H1 (cell line): ENCODE measurements around the gene TPST2. TPM values are rescaled to one million over a fixed set of nuclear protein-coding genes. Genes with fewer than 3 reads are reported as not detected.

ENCODE experiments used
- CTCF ChIA-PET: fragments of 300-600 bp; sonication (Branson Sonifier 250); formaldehyde crosslinking; loops from one replicate; lab custom pipeline; 2021; ENCODE audit not compliant: partially characterized antibody; lab: Charles Lee
- POLR2A ChIA-PET: fragments of 300-600 bp; sonication (Branson Sonifier 250); formaldehyde crosslinking; loops from one replicate; lab custom pipeline; 2021; ENCODE audit warnings: inconsistent platforms; ENCODE audit not compliant: partially characterized antibody; lab: Charles Lee
- DNase-seq, 2 experiments: peaks; one replicate each; pipeline versions ENCODE4 v3.0.0 to v3.0.0-alpha.2; 2010 to 2022; ENCODE audit warnings: low spot score in 2 of 2, low read depth in 1 of 2, mixed read lengths in 1 of 2
- FAIRE-seq: peaks from 2 replicates; lab custom pipeline; 2011; peaks lifted over from hg19 to GRCh38; lab: Jason Lieb, UNC
- H2AFZ ChIP-seq: 2 replicates; pipeline ENCODE4 v1.8.1; 2012; ENCODE audit warnings: low read length, inconsistent platforms
- H2AK5ac ChIP-seq: 2 replicates; pipeline ENCODE4 v1.6.1; 2013; ENCODE audit warnings: low read depth, low read length
- H2BK120ac ChIP-seq: replicated peaks from 2 replicates; pipeline ENCODE3; 2013; ENCODE audit warnings: low read depth, low read length, inconsistent platforms
- H2BK12ac ChIP-seq: 2 replicates; pipeline ENCODE4 v1.6.1; 2013; ENCODE audit warnings: low read depth, low read length
- H2BK15ac ChIP-seq: 2 replicates; pipeline ENCODE4 v1.6.1; 2013; ENCODE audit warnings: low read length
- H2BK20ac ChIP-seq: 2 replicates; pipeline ENCODE4 v1.6.1; 2013; ENCODE audit warnings: low read length
- H2BK5ac ChIP-seq: 2 replicates; pipeline ENCODE4 v1.6.1; 2013; ENCODE audit warnings: low read depth, low read length
- H3K14ac ChIP-seq: 2 replicates; pipeline ENCODE4 v1.6.1; 2013; ENCODE audit warnings: inconsistent platforms; ENCODE audit not compliant: insufficient read length
- H3K18ac ChIP-seq: 2 replicates; pipeline ENCODE4 v1.6.1; 2013; ENCODE audit warnings: low read length; ENCODE audit errors: extremely low read depth
- H3K23ac ChIP-seq: 2 replicates; pipeline ENCODE4 v1.6.1; 2013; ENCODE audit warnings: inconsistent platforms; ENCODE audit not compliant: insufficient read length
- H3K23me2 ChIP-seq: 2 replicates; pipeline ENCODE4 v1.6.1; 2013; ENCODE audit warnings: low read depth, low read length
- H3K27ac ChIP-seq: 2 replicates; pipeline ENCODE4 v1.6.1; 2011; ENCODE audit warnings: low read depth, low read length, inconsistent platforms
- H3K27me3 ChIP-seq, 4 experiments: replicated peaks in 1 of 4; 1 replicate in 1 of 4; 2 replicates in 3 of 4; pipeline versions ENCODE4 v1.6.1 to v1.8.1; 2011 to 2013; ENCODE audit warnings: low read length in 3 of 4, mild to moderate bottlenecking in 3 of 4, inconsistent platforms in 2 of 4, mixed read lengths in 2 of 4, moderate library complexity in 1 of 4; ENCODE audit not compliant: control insufficient read depth in 3 of 4, insufficient read depth in 3 of 4; ENCODE audit errors: extremely low read depth in 1 of 4
- H3K36me3 ChIP-seq, 4 experiments: 2 replicates each; pipeline versions ENCODE4 v1.6.1 to v1.8.1; 2011 to 2013; ENCODE audit warnings: mild to moderate bottlenecking in 4 of 4, low read length in 3 of 4, moderate library complexity in 2 of 4, control low read depth in 1 of 4, inconsistent platforms in 1 of 4; ENCODE audit not compliant: insufficient read depth in 4 of 4, control insufficient read depth in 2 of 4
- H3K4ac ChIP-seq: replicated peaks from 2 replicates; pipeline ENCODE3; 2013; ENCODE audit warnings: low read length, low read depth, mixed read lengths, inconsistent platforms; ENCODE audit not compliant: insufficient read length
- H3K4me1 ChIP-seq, 4 experiments: replicated peaks in 1 of 4; 1 replicate in 1 of 4; 2 replicates in 3 of 4; pipeline versions ENCODE4 v1.6.1 to v1.8.1; 2011 to 2013; ENCODE audit warnings: low read length in 3 of 4, inconsistent platforms in 2 of 4, mixed read lengths in 1 of 4; ENCODE audit not compliant: insufficient read depth in 4 of 4, control insufficient read depth in 3 of 4
- H3K4me2 ChIP-seq, 2 experiments: 2 replicates each; pipeline versions ENCODE4 v1.6.1 to v1.8.1; 2011 to 2013; ENCODE audit warnings: low read depth in 2 of 2, low read length in 2 of 2, control low read depth in 1 of 2, inconsistent platforms in 1 of 2, mild to moderate bottlenecking in 1 of 2; ENCODE audit not compliant: insufficient read depth in 1 of 2
- H3K4me3 ChIP-seq, 4 experiments: fragments of 200-600, 300-600 bp in 1 of 4; sonication (generic), shearing (Covaris generic), sonication (Bioruptor Twin) in 1 of 4; 2 replicates each; pipeline versions ENCODE4 v1.5.1 to v1.8.1; 2011 to 2016; ENCODE audit warnings: low read length in 4 of 4, low read depth in 3 of 4, control low read depth in 2 of 4, inconsistent platforms in 2 of 4, mild to moderate bottlenecking in 2 of 4, mixed read lengths in 1 of 4, moderate library complexity in 1 of 4; ENCODE audit not compliant: insufficient read depth in 2 of 4; ENCODE audit errors: extremely low read depth in 1 of 4
- H3K56ac ChIP-seq: replicated peaks from 2 replicates; pipeline ENCODE3; 2013; ENCODE audit warnings: low read depth, mild to moderate bottlenecking, mixed read lengths, low read length, inconsistent platforms; ENCODE audit not compliant: insufficient read length
- H3K79me1 ChIP-seq: 2 replicates; pipeline ENCODE4 v1.6.1; 2013; ENCODE audit warnings: low read depth, low read length, control low read depth
- H3K79me2 ChIP-seq, 2 experiments: 2 replicates each; pipeline versions ENCODE4 v1.6.1 to v1.8.1; 2012 to 2013; ENCODE audit warnings: low read length in 2 of 2, mild to moderate bottlenecking in 2 of 2, inconsistent platforms in 1 of 2; ENCODE audit not compliant: insufficient read depth in 2 of 2, control insufficient read depth in 1 of 2
- H3K9ac ChIP-seq, 4 experiments: replicated peaks in 1 of 4; 1 replicate in 1 of 4; 2 replicates in 3 of 4; pipeline versions ENCODE4 v1.6.1 to v1.8.1; 2011 to 2013; ENCODE audit warnings: low read depth in 3 of 4, low read length in 3 of 4, control low read depth in 2 of 4, mild to moderate bottlenecking in 2 of 4, moderate library complexity in 2 of 4, inconsistent platforms in 1 of 4; ENCODE audit errors: extremely low read depth in 1 of 4
- H3K9me3 ChIP-seq, 2 experiments: 2 replicates each; pipeline versions ENCODE4 v1.6.1 to v1.8.1; 2012 to 2013; ENCODE audit warnings: mild to moderate bottlenecking in 2 of 2, moderate library complexity in 2 of 2, control low read depth in 1 of 2, inconsistent platforms in 1 of 2, low read depth in 1 of 2, low read length in 1 of 2, mixed read lengths in 1 of 2; ENCODE audit not compliant: insufficient read depth in 2 of 2
- H4K20me1 ChIP-seq, 2 experiments: replicated peaks in 1 of 2; 2 replicates each; pipeline versions ENCODE3 to v1.8.1; 2011 to 2013; ENCODE audit warnings: inconsistent platforms in 2 of 2, low read length in 2 of 2, mild to moderate bottlenecking in 1 of 2; ENCODE audit not compliant: insufficient read depth in 2 of 2, control insufficient read depth in 1 of 2
- H4K5ac ChIP-seq: 2 replicates; pipeline ENCODE4 v1.6.1; 2013; ENCODE audit warnings: low read length, low read depth, mixed read lengths, inconsistent platforms; ENCODE audit not compliant: insufficient read length
- H4K8ac ChIP-seq: 2 replicates; pipeline ENCODE4 v1.8.0; 2013; ENCODE audit warnings: mild to moderate bottlenecking, moderate library complexity, low read length, inconsistent platforms; ENCODE audit not compliant: insufficient read depth; ENCODE audit errors: extremely low read depth
- H4K91ac ChIP-seq: replicated peaks from 2 replicates; pipeline ENCODE3; 2013; ENCODE audit warnings: low read length, mixed read lengths, inconsistent platforms; ENCODE audit not compliant: insufficient read length
- EZH2 ChIP-seq: fragments of 200-600 bp; sonication (generic); IDR thresholded peaks from 2 replicates; pipeline ENCODE4 v1.7.1; 2012; ENCODE audit warnings: low read depth, mild to moderate bottlenecking, moderate library complexity, low read length, inconsistent platforms; ENCODE audit not compliant: severe bottlenecking
- WGBS, 2 experiments: shearing (Covaris generic) in 1 of 2; methylation state at CpG; one replicate each; pipeline versions ENCODE4 v1.1.6 to v1.1.7; 2013 to 2015; ENCODE audit warnings: low lambda C conversion rate in 2 of 2, mixed read lengths in 2 of 2, inconsistent platforms in 1 of 2, low coverage in 1 of 2, missing lambda C conversion rate in 1 of 2; ENCODE audit not compliant: insufficient replicate concordance in 2 of 2, insufficient coverage in 1 of 2, insufficient read length in 1 of 2; ENCODE audit errors: extremely low coverage in 1 of 2, missing lambda C conversion rate in 1 of 2; 5-methylcytosine and 5-hydroxymethylcytosine counted together
- polyA plus RNA-seq, 7 experiments: library from polyadenylated mRNA; depleted of rRNA in 3 of 7; stranded (reverse) in 5 of 7; unstranded in 2 of 7; fragments of >200 nt in 5 of 7; fragments of 200-250 nt in 2 of 7; gene quantifications; 1 replicate in 5 of 7; 2 replicates in 1 of 7; 4 replicates in 1 of 7; pipeline versions ENCODE4 v1.2.1 to v1.2.3, GENCODE V29; 2011 to 2013; ENCODE audit warnings: missing spikeins in 2 of 7, mixed read lengths in 2 of 7
- total RNA-seq: library from RNA; stranded (reverse); fragmentation: NEBNext Ultra II Directional; extraction: Animal tissue kit (Norgen Biotek cat#: 25700); gene quantifications from 2 replicates; pipeline ENCODE4 v1.2.1, GENCODE V29; 2021

TPST2 gene
- total and polyA plus RNA-seq, 2 of the 8 experiments (the other 6 are each of a cell fraction or from before 2014, with no cell fraction given), result 58.8 to 143 TPM

DNA sequence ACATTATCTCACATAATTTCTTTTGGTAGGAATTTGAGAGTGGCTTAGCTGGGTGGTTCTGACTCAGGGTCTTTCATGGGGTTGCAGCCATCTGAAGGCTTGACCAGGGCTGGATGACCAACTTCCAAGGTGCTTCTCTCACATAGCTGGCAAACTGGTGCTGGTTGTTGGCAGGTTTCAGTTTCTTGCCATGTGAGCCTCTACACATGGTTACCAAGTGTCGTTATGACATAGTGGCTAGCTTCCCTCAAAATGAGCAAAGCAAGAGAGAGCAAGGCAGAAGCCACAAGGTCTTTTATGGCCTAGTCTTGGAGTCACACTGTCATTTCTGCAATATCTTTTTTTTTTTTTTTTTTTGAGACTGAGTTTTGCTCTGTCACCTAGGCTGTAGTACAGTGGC is 73.4 kb downstream of the TPST2 start:
- no peak overlapping the region for H2BK15ac ChIP-seq
- H3K4ac ChIP-seq, result no peak overlapping the region
- no peak overlapping the region for H3K4me2 ChIP-seq
- no peaks in the 10 kb centered on the region for H3K36me3 ChIP-seq
- H4K5ac ChIP-seq, result no peak overlapping the region
- FAIRE-seq (no peak), DNase-seq (no peak)
- H3K79me1 ChIP-seq, result no peaks in the 10 kb centered on the region; the same call in 1 of the 2 replicates
- H3K79me2 ChIP-seq, result peaks cover 2 to 11% of the 10 kb centered on the region in 2 experiments
- H3K14ac ChIP-seq, result no peak overlapping the region
- peaks cover 6% of the 10 kb centered on the region; the same call in 1 of the 2 replicates for H3K23me2 ChIP-seq
- WGBS, 2 experiments, result 100% methylated on average over 1 of the region's 1 CpG; no CpG with 5 or more reads in 1 of the 2 experiments
- no peak overlapping the region for H3K18ac ChIP-seq
- no peaks in the 10 kb centered on the region for H3K9me3 ChIP-seq
- POLR2A ChIA-PET, result interaction anchor here (1.1 to 2.3 kb wide), 5 partner anchors 10 to 36 kb away, joined by 3 to 9 read pairs (median 4); partner anchors contain the start of genes HPS4 and SRRD
- no peaks in the 10 kb centered on the region for H3K27me3 ChIP-seq
- CTCF ChIA-PET, result interaction anchor here (0.6 to 1.8 kb wide), 3 partner anchors 25 to 108 kb away, joined by 3 to 5 read pairs (median 4); no protein-coding TSS in a partner anchor
- no peak overlapping the region for H3K23ac ChIP-seq
- no peak overlapping the region for H3K27ac ChIP-seq
- no peak overlapping the region for H3K56ac ChIP-seq
- no peak overlapping the region for H2AK5ac ChIP-seq
- H4K8ac ChIP-seq, result no peak overlapping the region
- no peaks in the 10 kb centered on the region for H4K20me1 ChIP-seq
- no peak overlapping the region for H2AFZ ChIP-seq
- H2BK5ac ChIP-seq, result no peak overlapping the region
- H2BK120ac ChIP-seq, result no peak overlapping the region
- TF ChIP-seq EZH2, result no peak
- H4K91ac ChIP-seq, result no peak overlapping the region
- H3K4me1 ChIP-seq, result peaks cover 0 to 2% (median 1%) of the 10 kb centered on the region in 4 experiments; a peak in 3 of 7 replicates
- H2BK12ac ChIP-seq, result no peak overlapping the region
- no peak overlapping the region for H2BK20ac ChIP-seq
- H3K4me3 ChIP-seq, result no peak overlapping the region
- H3K9ac ChIP-seq, result no peak overlapping the region; a peak in 1 of 7 replicates
